Vagina (tissue), 2 donors: Measurements from ENCODE around the gene STK17B.

Source experiments
- CTCF ChIP-seq, 3 experiments: fragments of 450-650 bp in 2 of 3; fragments of 200-600 bp in 1 of 3; sonication (generic) in 1 of 3; IDR thresholded peaks; one replicate each; pipeline ENCODE4 v1.5.1; 2017 to 2019; ENCODE audit warnings: antibody characterized with exemption in 3 of 3, mild to moderate bottlenecking in 2 of 3, moderate library complexity in 2 of 3
- POLR2A ChIP-seq, 2 donors: fragments of 450-650 bp; IDR thresholded peaks; one replicate each; pipeline ENCODE4 v1.6.1; 2017; ENCODE audit warnings: antibody characterized with exemption in 2 of 2, mild to moderate bottlenecking in 2 of 2, moderate library complexity in 2 of 2
- POLR2AphosphoS5 ChIP-seq, 2 donors: sonication (generic); formaldehyde crosslinking; IDR thresholded peaks; one replicate each; pipeline ENCODE4 v1.9.0; 2017; ENCODE audit warnings: antibody characterized with exemption in 2 of 2, mild to moderate bottlenecking in 2 of 2, low read depth in 1 of 2; ENCODE audit not compliant: insufficient read depth in 1 of 2

- no peak for TF ChIP-seq CTCF (IDR thresholded peaks at IDR 0.05)
- no peak for TF ChIP-seq POLR2A (IDR thresholded peaks at IDR 0.05)
- no peak for TF ChIP-seq POLR2AphosphoS5 (IDR thresholded peaks at IDR 0.05; ENCODE audit: insufficient read depth in 1 of 2, low read depth in 1 of 2)
Measured at GRCh38 chr2:196191541-196191940, 20.2 kb upstream of the STK17B start.
